ENCODE data around the gene PRSS8.

DNA sequence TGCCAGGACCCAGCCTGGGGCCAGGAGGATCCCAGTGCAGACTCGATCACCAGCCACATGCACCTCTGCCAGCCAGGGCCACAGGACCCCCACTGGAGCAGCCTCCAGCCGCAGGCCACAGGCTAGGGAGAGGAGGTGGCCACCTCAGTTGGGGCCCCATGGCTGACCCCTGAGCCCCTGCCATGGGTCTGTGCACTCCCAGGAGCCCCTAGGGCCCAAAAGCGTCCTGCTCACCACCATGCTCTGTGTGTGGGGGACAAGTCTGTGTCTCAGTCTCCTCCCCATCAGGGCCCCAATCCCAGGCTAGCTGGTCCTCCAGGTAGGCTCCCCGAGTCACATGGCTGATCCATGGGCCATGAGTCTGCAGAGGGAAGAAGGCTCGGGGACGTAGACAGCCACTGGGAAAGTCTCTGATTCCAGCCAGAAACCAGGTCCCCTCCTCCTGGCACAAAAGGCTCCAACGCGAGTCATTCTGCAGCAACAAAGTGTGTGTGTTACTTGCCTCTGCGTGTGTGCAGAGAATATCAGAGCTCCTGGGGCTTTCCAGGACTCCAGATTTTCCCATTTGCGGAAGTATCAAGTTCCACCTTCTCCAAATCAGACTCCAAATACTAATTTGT lies 6.1 kb upstream of the PRSS8 start:
- TF ChIP-seq CEBPB (IDR thresholded peaks at IDR 0.05; ENCODE audit: low read depth) (no peak), POLR2AphosphoS5 (IDR thresholded peaks at IDR 0.05; ENCODE audit: low read depth, low read length) (no peak), EZH2 (IDR thresholded peaks at IDR 0.05) (no peak), RAD21 (IDR thresholded peaks at IDR 0.05; ENCODE audit: low read depth) (no peak), ZFX (IDR thresholded peaks at IDR 0.05) (no peak), EGR1 (IDR thresholded peaks at IDR 0.05; ENCODE audit: low read depth) (no peak), POLR2A (IDR thresholded peaks at IDR 0.05; ENCODE audit: borderline replicate concordance, extremely low read depth, insufficient read depth, insufficient read length) (no peak)
- TF ChIP-seq, protein P1, sequence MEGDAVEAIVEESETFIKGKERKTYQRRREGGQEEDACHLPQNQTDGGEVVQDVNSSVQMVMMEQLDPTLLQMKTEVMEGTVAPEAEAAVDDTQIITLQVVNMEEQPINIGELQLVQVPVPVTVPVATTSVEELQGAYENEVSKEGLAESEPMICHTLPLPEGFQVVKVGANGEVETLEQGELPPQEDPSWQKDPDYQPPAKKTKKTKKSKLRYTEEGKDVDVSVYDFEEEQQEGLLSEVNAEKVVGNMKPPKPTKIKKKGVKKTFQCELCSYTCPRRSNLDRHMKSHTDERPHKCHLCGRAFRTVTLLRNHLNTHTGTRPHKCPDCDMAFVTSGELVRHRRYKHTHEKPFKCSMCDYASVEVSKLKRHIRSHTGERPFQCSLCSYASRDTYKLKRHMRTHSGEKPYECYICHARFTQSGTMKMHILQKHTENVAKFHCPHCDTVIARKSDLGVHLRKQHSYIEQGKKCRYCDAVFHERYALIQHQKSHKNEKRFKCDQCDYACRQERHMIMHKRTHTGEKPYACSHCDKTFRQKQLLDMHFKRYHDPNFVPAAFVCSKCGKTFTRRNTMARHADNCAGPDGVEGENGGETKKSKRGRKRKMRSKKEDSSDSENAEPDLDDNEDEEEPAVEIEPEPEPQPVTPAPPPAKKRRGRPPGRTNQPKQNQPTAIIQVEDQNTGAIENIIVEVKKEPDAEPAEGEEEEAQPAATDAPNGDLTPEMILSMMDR (IDR thresholded peaks at IDR 0.05 in 2 of 3, conservative IDR thresholded peaks at IDR 0.05 in 1 of 3; ENCODE audit: borderline replicate concordance in 1 of 3, insufficient read depth in 1 of 3, low read depth in 2 of 3, low read length in 2 of 3): no peak
- TF ChIP-seq, protein P2, sequence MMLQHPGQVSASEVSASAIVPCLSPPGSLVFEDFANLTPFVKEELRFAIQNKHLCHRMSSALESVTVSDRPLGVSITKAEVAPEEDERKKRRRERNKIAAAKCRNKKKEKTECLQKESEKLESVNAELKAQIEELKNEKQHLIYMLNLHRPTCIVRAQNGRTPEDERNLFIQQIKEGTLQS (IDR thresholded peaks at IDR 0.05): no peak
- TF ChIP-seq, protein P3, sequence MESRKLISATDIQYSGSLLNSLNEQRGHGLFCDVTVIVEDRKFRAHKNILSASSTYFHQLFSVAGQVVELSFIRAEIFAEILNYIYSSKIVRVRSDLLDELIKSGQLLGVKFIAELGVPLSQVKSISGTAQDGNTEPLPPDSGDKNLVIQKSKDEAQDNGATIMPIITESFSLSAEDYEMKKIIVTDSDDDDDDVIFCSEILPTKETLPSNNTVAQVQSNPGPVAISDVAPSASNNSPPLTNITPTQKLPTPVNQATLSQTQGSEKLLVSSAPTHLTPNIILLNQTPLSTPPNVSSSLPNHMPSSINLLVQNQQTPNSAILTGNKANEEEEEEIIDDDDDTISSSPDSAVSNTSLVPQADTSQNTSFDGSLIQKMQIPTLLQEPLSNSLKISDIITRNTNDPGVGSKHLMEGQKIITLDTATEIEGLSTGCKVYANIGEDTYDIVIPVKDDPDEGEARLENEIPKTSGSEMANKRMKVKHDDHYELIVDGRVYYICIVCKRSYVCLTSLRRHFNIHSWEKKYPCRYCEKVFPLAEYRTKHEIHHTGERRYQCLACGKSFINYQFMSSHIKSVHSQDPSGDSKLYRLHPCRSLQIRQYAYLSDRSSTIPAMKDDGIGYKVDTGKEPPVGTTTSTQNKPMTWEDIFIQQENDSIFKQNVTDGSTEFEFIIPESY (IDR thresholded peaks at IDR 0.05; ENCODE audit: extremely low read depth, insufficient replicate concordance, low read length): no peak
- TF ChIP-seq, protein P4, sequence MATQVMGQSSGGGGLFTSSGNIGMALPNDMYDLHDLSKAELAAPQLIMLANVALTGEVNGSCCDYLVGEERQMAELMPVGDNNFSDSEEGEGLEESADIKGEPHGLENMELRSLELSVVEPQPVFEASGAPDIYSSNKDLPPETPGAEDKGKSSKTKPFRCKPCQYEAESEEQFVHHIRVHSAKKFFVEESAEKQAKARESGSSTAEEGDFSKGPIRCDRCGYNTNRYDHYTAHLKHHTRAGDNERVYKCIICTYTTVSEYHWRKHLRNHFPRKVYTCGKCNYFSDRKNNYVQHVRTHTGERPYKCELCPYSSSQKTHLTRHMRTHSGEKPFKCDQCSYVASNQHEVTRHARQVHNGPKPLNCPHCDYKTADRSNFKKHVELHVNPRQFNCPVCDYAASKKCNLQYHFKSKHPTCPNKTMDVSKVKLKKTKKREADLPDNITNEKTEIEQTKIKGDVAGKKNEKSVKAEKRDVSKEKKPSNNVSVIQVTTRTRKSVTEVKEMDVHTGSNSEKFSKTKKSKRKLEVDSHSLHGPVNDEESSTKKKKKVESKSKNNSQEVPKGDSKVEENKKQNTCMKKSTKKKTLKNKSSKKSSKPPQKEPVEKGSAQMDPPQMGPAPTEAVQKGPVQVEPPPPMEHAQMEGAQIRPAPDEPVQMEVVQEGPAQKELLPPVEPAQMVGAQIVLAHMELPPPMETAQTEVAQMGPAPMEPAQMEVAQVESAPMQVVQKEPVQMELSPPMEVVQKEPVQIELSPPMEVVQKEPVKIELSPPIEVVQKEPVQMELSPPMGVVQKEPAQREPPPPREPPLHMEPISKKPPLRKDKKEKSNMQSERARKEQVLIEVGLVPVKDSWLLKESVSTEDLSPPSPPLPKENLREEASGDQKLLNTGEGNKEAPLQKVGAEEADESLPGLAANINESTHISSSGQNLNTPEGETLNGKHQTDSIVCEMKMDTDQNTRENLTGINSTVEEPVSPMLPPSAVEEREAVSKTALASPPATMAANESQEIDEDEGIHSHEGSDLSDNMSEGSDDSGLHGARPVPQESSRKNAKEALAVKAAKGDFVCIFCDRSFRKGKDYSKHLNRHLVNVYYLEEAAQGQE (IDR thresholded peaks at IDR 0.05; ENCODE audit: low read depth): no peak
- TF ChIP-seq, protein P5, sequence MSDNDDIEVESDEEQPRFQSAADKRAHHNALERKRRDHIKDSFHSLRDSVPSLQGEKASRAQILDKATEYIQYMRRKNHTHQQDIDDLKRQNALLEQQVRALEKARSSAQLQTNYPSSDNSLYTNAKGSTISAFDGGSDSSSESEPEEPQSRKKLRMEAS (IDR thresholded peaks at IDR 0.05): no peak

Data from HCT116 (cell line).